Measurements from ENCODE around the gene MICU1. TPM values are rescaled to one million over a fixed set of nuclear protein-coding genes. Genes with fewer than 3 reads are reported as not detected.

Gene MICU1
- total and polyA plus RNA-seq, 10 of the 15 experiments (the other 5 are each of a cell fraction or from before 2014, with no cell fraction given) = 18.2 to 36.4 (median 22.2) TPM

GRCh38 chr10:72342911-72343310 is 283.0 kb downstream of the MICU1 start:
- H3K4me2 ChIP-seq (ENCODE audit: control insufficient read depth, insufficient read depth) = no peak overlapping the region
- ChIA-PET RAD21 (ENCODE audit: unreplicated experiment) (interaction anchor here (1.4 to 2.7 kb wide), 3 partner anchors 96 to 294 kb away, joined by 4 to 16 read pairs (median 11); no protein-coding TSS in a partner anchor), POLR2A (interaction anchor here (0.9 to 1.2 kb wide), 2 partner anchors 83 to 126 kb away, joined by 3 to 4 read pairs; no protein-coding TSS in a partner anchor), CTCF (interaction anchor here (0.6 to 5.9 kb wide), 9 partner anchors 11 to 388 kb away, joined by 3 to 51 read pairs (median 4); no protein-coding TSS in a partner anchor), SMC1A (ENCODE audit: uncharacterized antibody, unreplicated experiment) (interaction anchor here (0.8 to 2.7 kb wide), 6 partner anchors 168 to 491 kb away, joined by 3 to 11 read pairs (median 4); no protein-coding TSS in a partner anchor)
- DNase-seq (ENCODE audit: low read depth, low spot score) = no peak
- peaks cover 14 to 19% of the 10 kb centered on the region in 2 experiments for H3K36me3 ChIP-seq (ENCODE audit: control insufficient read depth in 2 of 2, insufficient read depth in 2 of 2, low read length in 1 of 2)
- no TSS peak for BruUV-seq (replicated peaks)
- 92% methylated on average over 5 of the region's 5 CpGs for WGBS (ENCODE audit: insufficient coverage, insufficient replicate concordance, low lambda C conversion rate, missing lambda C conversion rate)
- H3K9ac ChIP-seq (ENCODE audit: control insufficient read depth, insufficient read depth, low read length) = no peak overlapping the region
- peaks cover 19% of the 10 kb centered on the region for H3K4me1 ChIP-seq (ENCODE audit: control insufficient read depth, insufficient read depth, low read length)
- no peaks in the 10 kb centered on the region for H4K20me1 ChIP-seq (ENCODE audit: control insufficient read depth, insufficient read depth)
- no peak for ATAC-seq
- H3K9me3 ChIP-seq (replicated peaks; ENCODE audit: control insufficient read depth, insufficient read depth, low read length) = no peaks in the 10 kb centered on the region; the same call in 2 of the 3 replicates
- no peaks in the 10 kb centered on the region; the same call in 1 of the 2 replicates for H3K79me2 ChIP-seq (ENCODE audit: control insufficient read depth, insufficient read depth, low read length)
- no peak overlapping the region for H2AFZ ChIP-seq (ENCODE audit: control insufficient read depth, low read depth, low read length)
- no peak overlapping the region for H3K4me3 ChIP-seq
- in situ Hi-C loops (cut with MboI) (no loop called here), intact Hi-C loops (cut with micrococcal nuclease; ENCODE audit: unreplicated experiment) (no loop called here)
- H3K27ac ChIP-seq (ENCODE audit: control insufficient read depth, insufficient read depth) = no peak overlapping the region
- FAIRE-seq = no peak
- H3K27me3 ChIP-seq (replicated peaks in 1 of 2; ENCODE audit: control insufficient read depth in 2 of 2, insufficient read depth in 2 of 2, low read length in 1 of 2) = no peaks in the 10 kb centered on the region
- TF ChIP-seq ZSCAN29 (IDR thresholded peaks at IDR 0.05) = no peak
- TF ChIP-seq BCLAF1 (IDR thresholded peaks at IDR 0.05) = no peak
- TF ChIP-seq BRCA1 (IDR thresholded peaks at IDR 0.05; ENCODE audit: low read depth, low read length) = no peak
- no peak for TF ChIP-seq MYB (IDR thresholded peaks at IDR 0.05; ENCODE audit: borderline replicate concordance, low read depth, low read length)
- TF ChIP-seq RCOR1 (conservative IDR thresholded peaks at IDR 0.05; ENCODE audit: low read depth, low read length) = no peak
- no peak for TF ChIP-seq FOS (IDR thresholded peaks at IDR 0.05; ENCODE audit: borderline replicate concordance, extremely low read depth, insufficient read length)
- no peak for TF ChIP-seq CBX5 (IDR thresholded peaks at IDR 0.05; ENCODE audit: low read depth)
- TF ChIP-seq CREB1 (IDR thresholded peaks at IDR 0.05; ENCODE audit: low read depth) = no peak
- TF ChIP-seq TCF7 (IDR thresholded peaks at IDR 0.05; ENCODE audit: borderline replicate concordance) = no peak
- no peak for TF ChIP-seq BCL11A (IDR thresholded peaks at IDR 0.05; ENCODE audit: low read depth, low read length)
- no peak for TF ChIP-seq IKZF2 (IDR thresholded peaks at IDR 0.05)

Data from GM12878 (cell line).